ENCODE measurements around the gene LPP. TPM values are rescaled to one million over a fixed set of nuclear protein-coding genes. Genes with fewer than 3 reads are reported as not detected.

LPP gene
- total and polyA plus RNA-seq, 10 of the 15 experiments (the other 5 are each of a cell fraction or from before 2014, with no cell fraction given): under 0.01 to 0.62 (median 0.03) TPM

DNA sequence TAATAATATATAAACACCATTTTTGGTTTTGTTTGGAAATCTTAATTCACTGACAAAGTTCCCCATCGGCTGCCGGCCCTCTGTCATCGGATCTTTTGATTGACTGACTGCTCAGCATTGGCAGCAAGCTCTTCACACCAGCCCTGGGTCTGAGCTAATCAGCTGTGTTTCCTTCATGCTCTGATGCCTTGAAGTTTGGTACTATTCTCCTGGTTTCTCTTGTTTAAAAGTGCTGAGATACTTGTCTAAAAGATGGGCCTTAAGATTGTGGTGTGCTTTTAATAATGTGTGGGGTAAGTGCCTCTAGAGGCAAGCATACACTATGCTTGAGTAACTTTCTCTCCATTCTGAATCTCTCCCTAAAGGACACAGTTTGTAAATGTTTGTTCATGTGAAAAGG is 602.3 kb downstream of the LPP start (continued):
- TF ChIP-seq POLR2AphosphoS5 (IDR thresholded peaks at IDR 0.05; ENCODE audit: low read length) (no peak), MTA3 (IDR thresholded peaks at IDR 0.05; ENCODE audit: borderline replicate concordance, low read length) (no peak)

DNA sequence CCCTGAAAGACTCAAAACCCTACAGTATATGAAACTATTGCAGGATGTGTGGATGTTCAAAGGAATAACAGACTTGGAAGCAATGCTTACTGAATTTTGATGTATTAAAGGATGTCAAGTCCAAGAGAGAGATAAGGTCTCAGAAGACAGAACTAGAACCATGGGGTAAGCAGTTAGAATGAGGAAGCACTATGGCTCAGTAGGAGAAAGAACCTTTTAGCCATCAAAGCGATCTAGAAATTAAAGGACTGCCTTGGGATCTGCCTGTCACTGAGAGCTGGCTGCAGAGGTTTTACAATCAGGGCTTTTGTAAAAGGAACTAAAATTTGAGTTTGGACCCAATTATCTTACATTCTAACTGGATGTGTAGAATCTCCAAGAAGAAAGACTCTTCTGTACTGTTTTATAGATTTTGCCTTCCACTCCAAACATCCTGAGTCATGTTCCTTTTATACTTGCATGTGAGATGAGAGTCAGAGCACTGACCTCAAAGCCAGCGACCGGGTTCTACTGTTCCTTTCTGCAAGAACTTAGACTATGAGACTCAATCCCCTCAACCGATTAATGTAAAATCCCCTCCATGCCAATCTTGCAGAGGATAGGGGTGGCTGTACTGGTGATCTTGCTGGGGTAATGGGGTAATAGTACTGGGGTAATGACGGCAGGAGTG is 605.5 kb downstream of the LPP start:
- H3K4me2 ChIP-seq (ENCODE audit: control insufficient read depth, insufficient read depth): no peak overlapping the region
- no peaks in the 10 kb centered on the region for H3K9me3 ChIP-seq (replicated peaks; ENCODE audit: control insufficient read depth, insufficient read depth, low read length)
- H4K20me1 ChIP-seq (ENCODE audit: control insufficient read depth, insufficient read depth): no peaks in the 10 kb centered on the region
- CTCF ChIA-PET: no interaction called here
- intact Hi-C loops (cut with micrococcal nuclease; ENCODE audit: unreplicated experiment): no loop called here
- no peak overlapping the region for H3K9ac ChIP-seq (ENCODE audit: control insufficient read depth, insufficient read depth, low read length)
- RAD21 ChIA-PET (ENCODE audit: unreplicated experiment): no interaction called here
- FAIRE-seq (no peak), DNase-seq (ENCODE audit: low read depth, low spot score) (no peak), ATAC-seq (no peak)
- in situ Hi-C loops (cut with MboI): no loop called here
- H3K4me3 ChIP-seq: no peak overlapping the region
- H2AFZ ChIP-seq (ENCODE audit: control insufficient read depth, low read depth, low read length): no peak overlapping the region
- SMC1A ChIA-PET (ENCODE audit: uncharacterized antibody, unreplicated experiment): interaction anchor here (0.8 kb wide), 1 partner anchor 38 kb away, joined by 3 read pairs; no protein-coding TSS in a partner anchor
- WGBS (ENCODE audit: insufficient coverage, insufficient replicate concordance, low lambda C conversion rate, missing lambda C conversion rate): 64% methylated on average over 5 of the region's 5 CpGs
- no peaks in the 10 kb centered on the region; a peak in 1 of 4 replicates for H3K27me3 ChIP-seq (replicated peaks in 1 of 2; ENCODE audit: control insufficient read depth in 2 of 2, insufficient read depth in 2 of 2, low read length in 1 of 2)
- BruUV-seq (replicated peaks): no TSS peak
- H3K4me1 ChIP-seq (ENCODE audit: control insufficient read depth, insufficient read depth, low read length): no peaks in the 10 kb centered on the region
- POLR2A ChIA-PET: no interaction called here
- no peaks in the 10 kb centered on the region for H3K36me3 ChIP-seq (ENCODE audit: control insufficient read depth in 2 of 2, insufficient read depth in 2 of 2, low read length in 1 of 2)
- no peaks in the 10 kb centered on the region for H3K79me2 ChIP-seq (ENCODE audit: control insufficient read depth, insufficient read depth, low read length)
- no peak overlapping the region for H3K27ac ChIP-seq (ENCODE audit: control insufficient read depth, insufficient read depth)
- TF ChIP-seq, protein P1, sequence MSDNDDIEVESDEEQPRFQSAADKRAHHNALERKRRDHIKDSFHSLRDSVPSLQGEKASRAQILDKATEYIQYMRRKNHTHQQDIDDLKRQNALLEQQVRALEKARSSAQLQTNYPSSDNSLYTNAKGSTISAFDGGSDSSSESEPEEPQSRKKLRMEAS (IDR thresholded peaks at IDR 0.05; ENCODE audit: low read depth, low read length): no peak
- TF ChIP-seq CBX5 (IDR thresholded peaks at IDR 0.05; ENCODE audit: low read depth) (no peak), RAD51 (IDR thresholded peaks at IDR 0.05) (no peak), YBX1 (IDR thresholded peaks at IDR 0.05) (no peak), NBN (IDR thresholded peaks at IDR 0.05) (no peak), RUNX3 (IDR thresholded peaks at IDR 0.05; ENCODE audit: low read length) (no peak)
- TF ChIP-seq, protein P2, sequence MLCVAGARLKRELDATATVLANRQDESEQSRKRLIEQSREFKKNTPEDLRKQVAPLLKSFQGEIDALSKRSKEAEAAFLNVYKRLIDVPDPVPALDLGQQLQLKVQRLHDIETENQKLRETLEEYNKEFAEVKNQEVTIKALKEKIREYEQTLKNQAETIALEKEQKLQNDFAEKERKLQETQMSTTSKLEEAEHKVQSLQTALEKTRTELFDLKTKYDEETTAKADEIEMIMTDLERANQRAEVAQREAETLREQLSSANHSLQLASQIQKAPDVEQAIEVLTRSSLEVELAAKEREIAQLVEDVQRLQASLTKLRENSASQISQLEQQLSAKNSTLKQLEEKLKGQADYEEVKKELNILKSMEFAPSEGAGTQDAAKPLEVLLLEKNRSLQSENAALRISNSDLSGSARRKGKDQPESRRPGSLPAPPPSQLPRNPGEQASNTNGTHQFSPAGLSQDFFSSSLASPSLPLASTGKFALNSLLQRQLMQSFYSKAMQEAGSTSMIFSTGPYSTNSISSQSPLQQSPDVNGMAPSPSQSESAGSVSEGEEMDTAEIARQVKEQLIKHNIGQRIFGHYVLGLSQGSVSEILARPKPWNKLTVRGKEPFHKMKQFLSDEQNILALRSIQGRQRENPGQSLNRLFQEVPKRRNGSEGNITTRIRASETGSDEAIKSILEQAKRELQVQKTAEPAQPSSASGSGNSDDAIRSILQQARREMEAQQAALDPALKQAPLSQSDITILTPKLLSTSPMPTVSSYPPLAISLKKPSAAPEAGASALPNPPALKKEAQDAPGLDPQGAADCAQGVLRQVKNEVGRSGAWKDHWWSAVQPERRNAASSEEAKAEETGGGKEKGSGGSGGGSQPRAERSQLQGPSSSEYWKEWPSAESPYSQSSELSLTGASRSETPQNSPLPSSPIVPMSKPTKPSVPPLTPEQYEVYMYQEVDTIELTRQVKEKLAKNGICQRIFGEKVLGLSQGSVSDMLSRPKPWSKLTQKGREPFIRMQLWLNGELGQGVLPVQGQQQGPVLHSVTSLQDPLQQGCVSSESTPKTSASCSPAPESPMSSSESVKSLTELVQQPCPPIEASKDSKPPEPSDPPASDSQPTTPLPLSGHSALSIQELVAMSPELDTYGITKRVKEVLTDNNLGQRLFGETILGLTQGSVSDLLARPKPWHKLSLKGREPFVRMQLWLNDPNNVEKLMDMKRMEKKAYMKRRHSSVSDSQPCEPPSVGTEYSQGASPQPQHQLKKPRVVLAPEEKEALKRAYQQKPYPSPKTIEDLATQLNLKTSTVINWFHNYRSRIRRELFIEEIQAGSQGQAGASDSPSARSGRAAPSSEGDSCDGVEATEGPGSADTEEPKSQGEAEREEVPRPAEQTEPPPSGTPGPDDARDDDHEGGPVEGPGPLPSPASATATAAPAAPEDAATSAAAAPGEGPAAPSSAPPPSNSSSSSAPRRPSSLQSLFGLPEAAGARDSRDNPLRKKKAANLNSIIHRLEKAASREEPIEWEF (IDR thresholded peaks at IDR 0.05; ENCODE audit: insufficient replicate concordance, low read depth, low read length): no peak
- TF ChIP-seq, protein P3, sequence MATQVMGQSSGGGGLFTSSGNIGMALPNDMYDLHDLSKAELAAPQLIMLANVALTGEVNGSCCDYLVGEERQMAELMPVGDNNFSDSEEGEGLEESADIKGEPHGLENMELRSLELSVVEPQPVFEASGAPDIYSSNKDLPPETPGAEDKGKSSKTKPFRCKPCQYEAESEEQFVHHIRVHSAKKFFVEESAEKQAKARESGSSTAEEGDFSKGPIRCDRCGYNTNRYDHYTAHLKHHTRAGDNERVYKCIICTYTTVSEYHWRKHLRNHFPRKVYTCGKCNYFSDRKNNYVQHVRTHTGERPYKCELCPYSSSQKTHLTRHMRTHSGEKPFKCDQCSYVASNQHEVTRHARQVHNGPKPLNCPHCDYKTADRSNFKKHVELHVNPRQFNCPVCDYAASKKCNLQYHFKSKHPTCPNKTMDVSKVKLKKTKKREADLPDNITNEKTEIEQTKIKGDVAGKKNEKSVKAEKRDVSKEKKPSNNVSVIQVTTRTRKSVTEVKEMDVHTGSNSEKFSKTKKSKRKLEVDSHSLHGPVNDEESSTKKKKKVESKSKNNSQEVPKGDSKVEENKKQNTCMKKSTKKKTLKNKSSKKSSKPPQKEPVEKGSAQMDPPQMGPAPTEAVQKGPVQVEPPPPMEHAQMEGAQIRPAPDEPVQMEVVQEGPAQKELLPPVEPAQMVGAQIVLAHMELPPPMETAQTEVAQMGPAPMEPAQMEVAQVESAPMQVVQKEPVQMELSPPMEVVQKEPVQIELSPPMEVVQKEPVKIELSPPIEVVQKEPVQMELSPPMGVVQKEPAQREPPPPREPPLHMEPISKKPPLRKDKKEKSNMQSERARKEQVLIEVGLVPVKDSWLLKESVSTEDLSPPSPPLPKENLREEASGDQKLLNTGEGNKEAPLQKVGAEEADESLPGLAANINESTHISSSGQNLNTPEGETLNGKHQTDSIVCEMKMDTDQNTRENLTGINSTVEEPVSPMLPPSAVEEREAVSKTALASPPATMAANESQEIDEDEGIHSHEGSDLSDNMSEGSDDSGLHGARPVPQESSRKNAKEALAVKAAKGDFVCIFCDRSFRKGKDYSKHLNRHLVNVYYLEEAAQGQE (IDR thresholded peaks at IDR 0.05; ENCODE audit: low read depth, low read length): no peak

All from GM12878 (cell line).